ENCODE measurements around the gene SNTA1.
A peak's percentile ranks its signal among the peaks of the same experiment; 100 is the strongest.
"Not testable (repeated sequence)": the region's sequence is repeated elsewhere in the genome, so short reads cannot be mapped to it uniquely, and the experiment has no call there.

SNTA1 gene

DNA sequence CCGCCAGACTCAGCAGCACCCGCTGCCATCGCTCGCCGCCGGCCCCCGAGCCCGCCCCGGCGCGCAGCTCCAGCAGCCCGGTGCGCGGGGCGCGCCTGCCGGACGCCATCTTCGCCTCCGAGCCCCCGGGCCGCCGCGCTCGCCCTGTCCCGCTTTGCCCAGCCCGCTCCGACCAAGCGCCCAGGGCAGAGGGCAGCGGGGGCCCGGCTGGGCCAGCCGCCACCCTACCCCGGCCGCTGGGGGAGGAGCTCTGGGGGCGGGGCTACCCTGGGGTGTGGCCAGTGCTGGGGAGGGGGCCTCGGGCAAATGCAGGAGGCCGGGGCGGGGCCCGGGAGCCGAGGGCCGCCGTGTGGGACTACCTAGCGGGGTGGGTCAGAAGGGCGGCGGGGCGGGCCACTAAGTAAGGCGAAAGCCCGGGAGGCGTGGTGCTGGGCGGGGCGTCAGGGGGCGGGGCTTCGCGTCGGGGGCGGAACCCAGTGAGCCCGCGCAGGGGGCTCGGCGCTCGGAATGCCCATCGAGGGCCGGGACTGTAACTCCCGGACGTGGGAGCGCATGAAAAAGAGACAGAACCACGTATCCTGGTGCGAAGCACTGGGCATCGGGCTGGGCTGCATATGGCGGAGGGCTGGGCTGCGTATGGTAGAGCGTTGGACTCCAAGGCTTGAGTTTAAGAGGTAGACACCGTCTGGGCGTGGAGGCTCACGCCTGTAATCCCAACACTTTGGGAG lies at the start of gene SNTA1:
SNTA1 (minus strand) TSS at position 252 of the 728 bp plus-strand sequence; CDS start at position 109, 143 bp downstream.
- peak; percentile 90 for DNase-seq

GRCh38 chr20:33490934-33491656 lies 47.5 kb upstream of the SNTA1 start:
- DNase-seq = no peak

- peak; percentile 85 for DNase-seq
These were observed 46.7 kb upstream of the SNTA1 start, which contains the start of gene CBFA2T2 for GRCh38 chr20:33490023-33490933. Gene CBFA2T2, plus strand, starts transcription at chr20:33490096. Its CDS starts 172 bp downstream, at chr20:33490268.

- peak; percentile 98 for DNase-seq
These were observed 46.0 kb upstream of the SNTA1 start for GRCh38 chr20:33489495-33490022.

DNA sequence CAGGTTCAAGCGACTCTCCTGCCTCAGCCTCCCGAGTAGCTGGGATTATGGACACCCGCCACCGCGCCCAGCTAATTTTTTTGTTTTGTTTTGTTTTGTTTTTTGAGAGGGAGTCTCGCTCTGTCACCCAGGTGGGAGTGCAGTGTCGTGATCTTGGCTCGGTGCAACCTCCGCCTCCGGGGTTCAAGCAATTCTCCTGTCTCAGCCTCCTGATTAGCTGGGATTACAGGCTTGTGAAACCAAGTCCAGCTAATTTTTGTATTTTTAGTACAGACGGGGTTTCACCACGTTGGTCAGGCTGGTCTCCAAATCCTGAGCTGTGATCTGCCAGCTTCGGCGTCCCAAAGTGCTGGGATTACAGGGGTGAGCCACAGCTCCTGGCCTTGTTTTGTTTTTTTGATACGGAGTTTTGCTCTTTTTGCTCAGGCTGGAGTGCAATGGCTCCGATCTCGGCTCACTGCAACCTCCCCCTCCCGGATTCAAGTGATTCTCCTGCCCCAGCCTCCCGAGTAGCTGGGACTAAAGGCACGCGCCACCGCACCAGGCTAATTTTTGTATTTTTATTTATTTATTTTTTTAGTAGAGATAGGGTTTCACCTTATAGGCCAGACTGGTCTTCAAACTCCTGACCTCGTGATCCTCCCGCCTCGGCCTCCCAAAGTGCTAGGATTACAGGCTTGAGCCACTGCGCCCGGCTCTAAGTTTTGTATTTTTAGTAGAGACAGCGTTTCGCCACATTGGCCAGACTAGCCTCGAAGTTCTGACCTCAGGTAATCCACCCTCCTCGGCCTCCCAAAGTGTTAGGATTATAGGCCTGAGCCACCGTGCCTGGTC lies 45.3 kb upstream of the SNTA1 start:
- DNase-seq = not testable (repeated sequence)

GRCh38 chr20:33488201-33488600 lies 44.6 kb upstream of the SNTA1 start:
- DNase-seq = no peak

DNA sequence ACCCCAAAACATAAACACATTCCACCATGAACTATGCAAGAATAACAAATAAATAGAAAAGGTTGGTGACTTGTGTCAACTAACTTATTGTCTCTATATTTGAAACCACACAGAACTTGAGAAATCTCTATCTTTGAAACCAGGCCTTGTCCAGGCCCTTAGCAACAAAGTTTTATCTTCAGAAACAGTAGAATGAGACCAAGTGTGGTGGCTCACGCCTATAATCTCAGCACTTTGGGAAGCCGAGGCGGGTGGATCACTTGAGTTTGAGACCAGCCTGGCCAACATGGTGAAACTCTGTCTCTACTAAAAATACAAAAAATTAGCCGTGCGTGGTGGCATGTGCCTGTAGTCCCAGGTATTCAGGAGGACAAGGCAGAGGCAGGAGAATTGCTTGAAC lies 39.6 kb upstream of the SNTA1 start:
- DNase-seq = not testable (repeated sequence)

DNA sequence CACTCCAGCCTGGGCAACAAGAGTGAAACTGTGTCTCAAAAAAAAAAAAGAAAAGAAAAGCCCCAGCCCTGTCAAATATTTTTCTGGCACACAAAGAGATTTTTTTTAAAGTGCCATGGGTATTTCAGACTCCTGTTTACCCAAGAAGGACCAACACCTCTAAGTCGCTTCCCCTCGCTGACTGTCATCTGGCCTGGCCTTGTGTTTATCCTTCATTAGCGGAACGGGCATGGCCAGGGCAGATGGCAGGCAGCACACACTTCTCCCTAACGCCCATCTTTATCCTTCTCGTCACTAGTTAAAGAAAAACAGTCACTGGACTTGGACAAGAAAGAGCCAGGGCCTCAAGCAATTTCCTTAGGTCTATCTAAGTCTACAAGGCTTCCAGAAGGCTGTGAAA lies 39.0 kb upstream of the SNTA1 start:
- DNase-seq = no peak

DNA sequence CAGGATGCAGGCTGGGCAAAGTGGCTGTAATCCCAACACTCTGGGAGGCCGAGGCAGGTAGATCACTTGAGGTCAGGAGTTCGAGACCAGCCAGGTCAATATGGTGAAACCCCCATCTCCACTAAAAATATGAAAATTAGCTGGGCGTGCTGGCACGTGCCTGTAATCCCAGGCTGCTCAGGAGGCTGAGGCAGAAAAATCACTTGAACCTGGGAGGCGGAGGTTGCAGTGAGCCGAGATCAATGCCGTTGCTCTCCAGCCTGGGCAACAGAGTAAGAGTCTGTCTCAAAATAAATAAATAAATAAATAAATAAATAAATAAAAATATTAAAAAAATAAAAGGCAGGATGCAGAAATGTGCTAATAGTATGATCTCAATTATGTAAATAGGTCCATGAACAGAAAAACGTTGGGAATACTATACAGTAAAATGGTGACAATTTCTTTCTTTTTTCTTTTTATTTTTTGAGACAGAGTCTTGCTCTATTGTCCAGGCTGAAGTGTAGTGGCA lies 37.9 kb upstream of the SNTA1 start:
- DNase-seq = no peak

DNA sequence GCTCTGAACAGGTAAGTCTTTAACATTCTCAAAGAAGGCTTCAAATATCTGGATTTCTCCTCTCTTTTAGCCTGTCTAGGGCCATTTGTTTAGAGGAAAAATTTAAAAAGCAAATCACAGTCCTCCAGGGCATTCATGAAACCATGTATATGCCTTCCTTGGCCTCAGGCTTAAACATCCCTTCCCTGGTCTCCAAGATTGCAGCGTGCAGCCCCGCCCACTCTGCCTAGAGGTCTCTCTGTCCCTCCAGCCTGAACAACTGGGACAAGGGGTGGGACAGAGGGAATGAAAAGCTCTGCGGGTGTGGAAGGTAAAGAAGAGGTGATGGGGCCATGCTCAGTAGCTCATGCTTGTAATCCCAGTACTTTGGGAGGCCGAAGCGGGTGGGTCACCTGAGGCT lies 36.5 kb upstream of the SNTA1 start:
- no peak for DNase-seq

GRCh38 chr20:33477386-33478234 lies 34.0 kb upstream of the SNTA1 start:
- DNase-seq = no peak

DNA sequence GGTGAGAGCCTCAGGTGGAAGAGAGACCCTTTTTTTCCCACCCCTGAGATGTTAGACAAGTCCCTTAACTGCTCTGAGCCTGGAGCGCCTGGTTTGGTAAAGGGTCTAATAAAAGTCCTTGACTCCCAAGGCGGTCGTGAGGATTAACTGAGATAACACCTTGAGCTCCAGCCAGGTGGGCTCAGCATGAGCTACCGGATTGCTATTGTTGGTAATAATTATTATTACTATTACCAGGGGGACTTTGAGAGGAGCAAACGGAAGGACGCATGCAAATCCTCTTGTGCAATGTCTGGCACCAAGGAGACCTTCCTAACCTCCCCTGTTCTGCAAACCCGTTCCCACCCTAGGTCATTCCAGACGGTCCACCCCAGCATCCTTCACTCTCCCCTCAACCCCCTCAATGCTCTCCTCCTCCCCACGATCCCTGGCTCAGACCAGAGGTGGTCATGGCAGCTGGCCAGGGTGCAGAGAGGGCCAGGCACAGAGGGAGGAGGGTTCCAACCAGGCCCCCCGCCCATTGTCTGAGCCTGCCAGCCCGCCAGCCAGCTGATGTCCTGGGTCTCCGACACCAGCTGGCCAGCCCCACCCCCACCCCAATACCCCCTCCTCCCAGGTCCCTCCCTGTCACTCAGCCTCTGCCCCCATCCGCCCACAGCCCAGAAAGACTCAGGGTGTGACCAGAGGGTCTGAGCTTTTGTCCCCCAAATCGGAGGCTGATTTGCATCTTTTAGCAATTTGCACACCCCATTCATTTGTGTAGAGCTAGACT lies 32.0 kb upstream of the SNTA1 start:
- DNase-seq = peak; percentile 46

- peak; percentile 48 for DNase-seq
These were observed 31.4 kb upstream of the SNTA1 start for GRCh38 chr20:33474963-33475362.

DNA sequence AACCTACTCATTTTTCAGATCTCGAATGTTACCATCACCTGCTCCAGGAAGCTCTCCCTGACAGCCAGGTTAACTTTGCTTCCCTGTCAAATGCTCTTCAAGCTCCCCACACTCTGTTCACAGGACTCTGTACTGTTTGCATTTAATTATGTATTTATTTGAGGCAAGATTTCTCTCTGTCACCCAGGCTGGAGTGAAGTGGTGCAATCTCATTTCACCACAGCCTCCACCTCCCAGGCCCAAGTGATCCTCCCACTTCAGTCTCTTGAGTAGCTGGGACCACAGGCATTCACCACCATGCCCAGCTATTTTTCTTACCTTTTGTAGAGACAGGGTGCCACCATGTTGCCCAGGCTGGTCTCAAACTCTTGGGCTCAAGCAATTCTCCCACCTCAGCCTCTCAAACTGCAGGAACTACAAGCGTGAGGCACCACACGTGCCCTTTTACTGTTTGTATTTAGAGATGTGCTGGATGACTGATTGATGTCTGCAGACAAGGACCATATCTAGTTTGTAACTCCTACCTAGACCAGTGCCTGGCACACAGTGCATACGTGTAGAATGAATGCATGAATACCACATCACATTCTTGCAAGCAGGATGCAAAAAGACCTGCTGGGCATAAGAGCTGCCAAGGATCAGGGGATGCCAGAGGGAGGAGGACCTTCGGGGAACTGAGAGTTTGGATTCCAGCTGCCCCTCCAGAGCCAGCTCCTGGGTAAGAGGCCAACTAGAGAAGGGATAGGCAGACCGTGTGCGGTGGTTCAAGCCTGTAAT lies 30.7 kb upstream of the SNTA1 start:
- no peak for DNase-seq

GRCh38 chr20:33472868-33473435 lies 29.4 kb upstream of the SNTA1 start:
- peak; percentile 59 for DNase-seq

GRCh38 chr20:33470866-33471265 lies 27.3 kb upstream of the SNTA1 start:
- DNase-seq = no peak

DNA sequence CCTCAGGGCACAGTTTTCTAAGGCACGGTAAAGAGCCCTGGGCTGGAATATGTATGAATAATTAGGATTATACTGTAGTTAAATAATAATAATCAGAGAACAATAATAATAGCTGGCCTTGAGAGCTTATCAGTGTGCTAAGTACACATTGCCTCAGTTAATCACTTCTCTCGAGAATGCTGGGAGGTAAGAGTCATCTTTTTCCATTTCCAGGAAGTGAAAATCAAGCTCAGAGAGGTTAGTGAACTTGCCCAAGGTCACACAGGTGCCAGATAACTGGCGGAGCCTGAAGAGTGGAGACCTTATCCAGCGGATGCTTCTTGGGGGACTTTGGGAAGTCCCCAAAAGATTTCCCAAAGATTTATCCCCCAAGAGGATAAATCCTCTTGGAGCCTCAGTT lies 26.9 kb upstream of the SNTA1 start:
- no peak for DNase-seq

DNA sequence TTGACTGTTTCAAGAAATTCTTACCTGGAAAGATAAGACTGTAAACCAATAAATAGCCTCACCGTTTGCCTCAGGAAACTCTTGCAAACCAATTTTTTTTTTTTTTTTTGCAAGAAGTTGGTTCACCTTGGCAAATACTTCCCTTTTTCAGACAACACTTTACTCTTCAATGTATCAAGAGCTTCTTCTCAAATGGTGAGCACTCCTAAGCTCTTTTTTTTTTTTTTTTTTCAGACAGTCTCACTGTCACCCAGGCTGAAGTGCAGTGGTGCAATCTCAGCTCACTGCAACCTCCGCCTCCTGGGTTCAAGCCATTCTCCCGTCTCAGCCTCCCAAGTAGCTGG lies 22.7 kb upstream of the SNTA1 start:
- DNase-seq = no peak

Data from eye (tissue), 1 donor.